ENCODE measurements around the gene CA10.

GRCh38 chr17:52027620-52028295, 130.8 kb downstream of the CA10 start:
- TF ChIP-seq CTCF (conservative IDR thresholded peaks at IDR 0.05 in 1 of 2, IDR thresholded peaks at IDR 0.05 in 1 of 2; ENCODE audit: low read depth in 1 of 2, low read length in 2 of 2) (no peak), EZH2 (IDR thresholded peaks at IDR 0.05; ENCODE audit: low read length, missing control alignments) (no peak)
